ENCODE data around the gene ZDHHC18. TPM values are rescaled to one million over a fixed set of nuclear protein-coding genes. Genes with fewer than 3 reads are reported as not detected.
A peak's percentile ranks its signal among the peaks of the same experiment; 100 is the strongest.

Gene ZDHHC18
- total RNA-seq, 1 donor from 2014 or later, result 77.3 TPM

- peaks cover 52% of the 10 kb centered on the region for H3K36me3 Mint-ChIP-seq (ENCODE audit: low read depth)
- peak overlapping the region; percentile 94 for H3K27ac Mint-ChIP-seq
- peaks cover 22% of the 10 kb centered on the region for H3K4me1 Mint-ChIP-seq
- H3K27me3 Mint-ChIP-seq, result no peaks in the 10 kb centered on the region
- no peaks in the 10 kb centered on the region for H3K9me3 Mint-ChIP-seq
- peak overlapping the region; percentile 96 for H3K4me3 Mint-ChIP-seq
- intact Hi-C loops (cut with micrococcal nuclease), result loop anchor here (1.0 kb wide), 2 partner anchors 25 to 31 kb away; partner anchors contain the start of gene NUDC
- DNase-seq, result no peak
Measured at GRCh38 chr1:26890467-26890796, 63.9 kb downstream of the ZDHHC18 start.

- Mint-ChIP-seq H3K9me3 (no peaks in the 10 kb centered on the region), H3K4me3 (no peak overlapping the region), H3K27ac (no peak overlapping the region), H3K36me3 (ENCODE audit: low read depth) (peaks cover 44% of the 10 kb centered on the region), H3K4me1 (peaks cover 19% of the 10 kb centered on the region), H3K27me3 (no peaks in the 10 kb centered on the region)
- intact Hi-C loops (cut with micrococcal nuclease), result no loop called here
- no peak for DNase-seq
Measured at GRCh38 chr1:26894263-26894662, 67.8 kb downstream of the ZDHHC18 start.

GRCh38 chr1:26897351-26897750, 70.9 kb downstream of the ZDHHC18 start:
- H3K4me3 Mint-ChIP-seq, result no peak overlapping the region
- peaks cover 38% of the 10 kb centered on the region for H3K36me3 Mint-ChIP-seq (ENCODE audit: low read depth)
- H3K27me3 Mint-ChIP-seq, result no peaks in the 10 kb centered on the region
- no peak overlapping the region for H3K27ac Mint-ChIP-seq
- H3K9me3 Mint-ChIP-seq, result no peaks in the 10 kb centered on the region
- intact Hi-C loops (cut with micrococcal nuclease), result no loop called here
- H3K4me1 Mint-ChIP-seq, result peaks cover 23% of the 10 kb centered on the region
- DNase-seq, result no peak

- Mint-ChIP-seq H3K27ac (peak within 1 kb of the TSS; percentile 99), H3K36me3 (ENCODE audit: low read depth) (peaks cover 16% of the 10 kb centered on the region), H3K9me3 (no peaks in the 10 kb centered on the region), H3K4me3 (peak within 1 kb of the TSS; percentile 96), H3K4me1 (peaks cover 20% of the 10 kb centered on the region), H3K27me3 (no peaks in the 10 kb centered on the region)
- intact Hi-C loops (cut with micrococcal nuclease), result loop anchor here (2.0 kb wide), 1 partner anchor 21 kb away; the partner anchor contains the start of gene NUDC
- peak; percentile 96 for DNase-seq
Measured at GRCh38 chr1:26900001-26900814, 73.7 kb downstream of the ZDHHC18 start, which contains the start of gene GPATCH3. Gene GPATCH3, minus strand, starts transcription at chr1:26900467. Its CDS starts 25 bp downstream, at chr1:26900442.

- Mint-ChIP-seq H3K36me3 (ENCODE audit: low read depth) (peaks cover 14% of the 10 kb centered on the region), H3K27ac (peak overlapping the region; percentile 99)
- intact Hi-C loops (cut with micrococcal nuclease), result loop anchor here (2.0 kb wide), 1 partner anchor 20 kb away; the partner anchor contains the start of gene NUDC
Measured at GRCh38 chr1:26900815-26901511, 74.5 kb downstream of the ZDHHC18 start.

More at GRCh38 chr1:26900815-26901511, 74.5 kb downstream of the ZDHHC18 start:
- H3K27me3 Mint-ChIP-seq, result no peaks in the 10 kb centered on the region
- DNase-seq, result no peak
- H3K4me3 Mint-ChIP-seq, result peak overlapping the region; percentile 96
- no peaks in the 10 kb centered on the region for H3K9me3 Mint-ChIP-seq
- peaks cover 20% of the 10 kb centered on the region for H3K4me1 Mint-ChIP-seq

Other genes starting within 250 kb of the ZDHHC18 start
- gene ARID1A, start 130.7 kb upstream of the ZDHHC18 start, total RNA-seq, result 111 and 117 TPM in 2 replicates
- 15.2 and 16.0 TPM in 2 replicates for gene PIGV, start 38.7 kb upstream of the ZDHHC18 start, total RNA-seq
- 0.24 and 0.47 TPM in 2 replicates for gene SFN, start 36.5 kb downstream of the ZDHHC18 start, total RNA-seq
- gene GPN2, start 63.6 kb downstream of the ZDHHC18 start, total RNA-seq, result 41.8 and 47.1 TPM in 2 replicates
- 12.1 and 14.2 TPM in 2 replicates for gene GPATCH3, start 73.8 kb downstream of the ZDHHC18 start, total RNA-seq
- gene NR0B2, start 87.3 kb downstream of the ZDHHC18 start, total RNA-seq, result not detected in 2 replicates
- 169 and 171 TPM in 2 replicates for gene NUDC, start 95.1 kb downstream of the ZDHHC18 start, total RNA-seq
- not detected in 2 replicates for gene KDF1, start 133.8 kb downstream of the ZDHHC18 start, total RNA-seq
- 1.3 and 2.2 TPM in 2 replicates for gene TRNP1, start 167.0 kb downstream of the ZDHHC18 start, total RNA-seq
- gene TENT5B, start 186.2 kb downstream of the ZDHHC18 start, total RNA-seq, result not detected in 2 replicates